Coronary artery (tissue), 2 donors: ENCODE results near the gene FGD5.

ENCODE experiments used
- DNase-seq: peaks from one replicate; pipeline ENCODE4 v3.0.0-alpha.2; 2017; ENCODE audit warnings: low spot score
- H3K27ac ChIP-seq, 2 donors: fragments of 200-600 bp; sonication (generic); one replicate each; pipeline ENCODE4 v1.5.1; 2016 to 2019
- H3K4me3 ChIP-seq: fragments of 200-600 bp; sonication (generic); 2 replicates; pipeline ENCODE4 v1.5.1; 2016; ENCODE audit warnings: mild to moderate bottlenecking, moderate library complexity
- TF ChIP-seq, protein P1 (sequence below): fragments of 200-600 bp; sonication (generic); IDR thresholded peaks from one replicate; pipeline ENCODE4 v1.5.1; 2019; ENCODE audit warnings: antibody characterized with exemption

Gene FGD5

DNA sequence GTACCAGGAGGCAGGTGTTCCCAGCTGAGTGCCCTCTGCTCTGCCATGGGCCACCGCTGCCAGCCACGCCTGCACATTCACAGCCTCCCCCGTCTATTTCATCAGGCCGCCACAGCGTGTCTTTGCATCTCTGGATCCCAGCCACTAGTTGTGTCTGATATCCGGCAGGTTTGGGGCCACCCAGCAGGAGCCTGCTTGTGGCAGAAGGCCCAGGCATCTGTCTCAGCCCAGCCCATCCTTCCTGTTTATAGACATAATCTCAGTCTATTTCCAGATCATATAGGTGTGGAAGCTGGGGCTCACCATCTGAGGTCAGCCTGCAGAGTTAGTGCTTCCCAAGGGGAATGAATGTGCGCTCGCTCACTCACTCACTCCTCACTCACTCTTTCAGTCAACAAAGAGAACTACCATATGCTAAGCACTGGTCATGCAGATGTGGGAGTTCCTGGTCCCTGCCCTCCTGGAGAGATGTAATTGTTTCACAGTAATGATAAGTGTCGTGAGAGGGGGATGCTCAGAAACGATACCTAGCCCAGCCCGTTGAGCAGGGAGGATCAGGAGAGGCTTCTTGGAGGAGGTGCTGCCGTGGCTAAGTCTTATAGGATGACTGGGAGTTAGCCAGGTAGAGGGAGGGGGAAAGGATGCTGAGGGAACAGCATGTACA, 60.6 kb downstream of the FGD5 start:
- Histone ChIP-seq H3K27ac (no peak overlapping the region), H3K4me3 (no peak overlapping the region)
- TF ChIP-seq, protein P1, sequence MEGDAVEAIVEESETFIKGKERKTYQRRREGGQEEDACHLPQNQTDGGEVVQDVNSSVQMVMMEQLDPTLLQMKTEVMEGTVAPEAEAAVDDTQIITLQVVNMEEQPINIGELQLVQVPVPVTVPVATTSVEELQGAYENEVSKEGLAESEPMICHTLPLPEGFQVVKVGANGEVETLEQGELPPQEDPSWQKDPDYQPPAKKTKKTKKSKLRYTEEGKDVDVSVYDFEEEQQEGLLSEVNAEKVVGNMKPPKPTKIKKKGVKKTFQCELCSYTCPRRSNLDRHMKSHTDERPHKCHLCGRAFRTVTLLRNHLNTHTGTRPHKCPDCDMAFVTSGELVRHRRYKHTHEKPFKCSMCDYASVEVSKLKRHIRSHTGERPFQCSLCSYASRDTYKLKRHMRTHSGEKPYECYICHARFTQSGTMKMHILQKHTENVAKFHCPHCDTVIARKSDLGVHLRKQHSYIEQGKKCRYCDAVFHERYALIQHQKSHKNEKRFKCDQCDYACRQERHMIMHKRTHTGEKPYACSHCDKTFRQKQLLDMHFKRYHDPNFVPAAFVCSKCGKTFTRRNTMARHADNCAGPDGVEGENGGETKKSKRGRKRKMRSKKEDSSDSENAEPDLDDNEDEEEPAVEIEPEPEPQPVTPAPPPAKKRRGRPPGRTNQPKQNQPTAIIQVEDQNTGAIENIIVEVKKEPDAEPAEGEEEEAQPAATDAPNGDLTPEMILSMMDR: no peak
- DNase-seq: no peak

DNA sequence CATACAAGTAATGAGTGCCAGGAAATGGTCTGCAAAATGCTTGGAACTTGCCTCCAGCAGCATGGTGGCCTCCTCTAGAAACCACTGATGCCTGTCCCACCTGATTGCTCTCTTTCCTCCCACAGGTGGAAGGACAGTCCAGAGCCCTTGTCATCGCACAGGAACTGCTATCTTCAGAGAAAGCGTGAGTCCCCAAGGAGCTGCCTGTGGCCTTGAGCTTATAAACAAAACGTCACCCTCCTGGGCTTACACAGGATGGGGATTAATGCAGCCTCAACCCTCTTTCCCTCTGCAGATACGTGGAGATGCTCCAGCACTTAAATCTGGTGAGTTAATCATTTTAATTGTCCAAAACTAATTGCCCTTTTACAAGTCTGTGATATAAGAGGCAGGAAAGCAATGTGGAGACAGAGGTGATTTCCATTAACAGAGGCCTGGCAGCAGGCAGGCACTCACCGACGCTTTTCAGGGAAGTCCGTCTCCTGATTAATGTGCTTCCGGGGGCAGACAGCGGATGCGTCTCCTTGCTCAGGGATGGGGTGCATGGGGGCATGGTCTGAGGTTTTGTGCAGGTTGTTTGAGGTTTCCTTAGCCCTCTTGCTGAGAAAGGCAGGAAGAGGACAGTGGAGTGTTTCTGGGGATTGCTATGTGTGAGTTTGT, 61.8 kb downstream of the FGD5 start:
- Histone ChIP-seq H3K27ac (no peak overlapping the region), H3K4me3 (no peak overlapping the region)
- DNase-seq: no peak
- TF ChIP-seq, protein P1: no peak

DNA sequence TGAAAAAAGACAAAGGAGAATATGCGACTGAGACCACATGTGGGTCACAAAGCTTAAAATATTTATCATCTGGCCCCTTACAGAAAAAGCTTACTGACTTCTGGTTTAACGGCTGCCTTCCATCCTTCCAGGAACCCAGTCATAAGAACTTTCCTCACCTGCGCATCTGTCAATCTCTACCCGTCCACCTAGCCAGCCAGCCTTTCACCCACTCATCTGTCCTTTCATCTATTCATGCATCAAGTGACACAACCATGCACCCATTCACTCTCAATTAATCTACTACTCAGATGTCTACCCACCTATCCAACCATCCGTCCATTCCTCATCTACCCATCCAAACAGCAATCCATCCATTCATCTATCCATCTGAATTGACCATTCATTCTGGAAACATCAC, 64.5 kb downstream of the FGD5 start:
- TF ChIP-seq, protein P1: no peak
- Histone ChIP-seq H3K4me3 (no peak overlapping the region), H3K27ac (no peak overlapping the region)
- no peak for DNase-seq

DNA sequence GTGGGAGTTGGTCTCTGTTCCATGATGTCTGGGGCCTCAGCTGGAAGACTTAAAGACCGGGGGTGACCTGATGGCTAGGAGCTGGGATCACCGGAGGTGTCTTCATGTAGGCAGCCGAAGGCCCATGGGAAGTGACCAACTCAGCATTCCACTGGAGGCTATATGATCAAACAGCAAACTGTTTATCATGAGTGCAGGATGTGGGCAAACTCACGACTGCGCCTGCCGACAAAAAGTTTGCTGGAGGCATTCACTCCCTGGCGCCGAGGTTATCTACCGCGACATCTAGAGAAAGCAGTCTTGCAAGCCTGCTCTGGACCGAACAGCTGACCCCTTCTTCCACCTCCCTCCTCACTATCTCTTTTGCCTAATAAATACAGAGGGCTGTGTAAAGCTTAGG, 65.9 kb downstream of the FGD5 start:
- no peak for DNase-seq
- no peak overlapping the region for H3K4me3 ChIP-seq
- TF ChIP-seq, protein P1: no peak
- no peak overlapping the region for H3K27ac ChIP-seq

DNA sequence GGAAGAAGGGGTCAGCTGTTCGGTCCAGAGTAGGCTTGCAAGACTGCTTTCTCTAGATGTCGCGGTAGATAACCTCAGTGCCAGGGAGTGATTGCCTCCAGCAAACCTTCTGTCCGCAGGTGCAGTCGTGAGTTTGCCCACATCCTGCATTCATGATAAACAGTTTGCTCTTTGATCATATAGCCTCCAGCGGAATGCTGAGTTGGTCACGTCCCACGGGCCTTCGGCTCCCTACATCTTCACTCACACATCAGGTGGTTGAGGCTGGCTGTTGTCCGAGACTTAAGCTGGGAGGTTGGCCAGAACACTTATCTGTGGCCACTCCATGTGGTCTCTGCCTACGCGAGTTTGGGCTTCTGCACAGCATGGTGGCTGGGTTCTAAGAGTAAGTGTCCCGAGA, 66.5 kb downstream of the FGD5 start:
- no peak for DNase-seq
- Histone ChIP-seq H3K27ac (no peak overlapping the region), H3K4me3 (no peak overlapping the region)
- TF ChIP-seq, protein P1: no peak

DNA sequence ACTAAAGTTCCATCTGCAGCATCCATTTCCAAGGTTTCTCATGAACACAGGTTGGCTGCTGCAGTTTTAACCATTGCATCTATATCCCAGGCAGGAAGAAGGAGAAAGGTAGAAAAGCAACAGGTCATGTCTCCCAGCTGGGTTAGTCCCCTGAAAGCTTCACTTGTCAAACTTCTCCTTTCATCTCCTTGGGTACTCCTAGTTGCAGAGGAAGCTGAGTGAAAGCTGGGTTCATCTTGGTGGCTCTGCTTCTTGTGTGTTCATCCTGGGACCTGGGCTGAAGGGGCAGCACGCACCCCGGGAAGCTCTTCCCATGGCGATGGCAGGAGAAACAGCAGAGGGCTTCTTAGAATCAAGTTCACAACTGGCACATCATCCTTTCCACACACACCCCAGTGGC, 67.3 kb downstream of the FGD5 start:
- Histone ChIP-seq H3K27ac (no peak overlapping the region), H3K4me3 (no peak overlapping the region)
- no peak for DNase-seq
- TF ChIP-seq, protein P1: no peak

DNA sequence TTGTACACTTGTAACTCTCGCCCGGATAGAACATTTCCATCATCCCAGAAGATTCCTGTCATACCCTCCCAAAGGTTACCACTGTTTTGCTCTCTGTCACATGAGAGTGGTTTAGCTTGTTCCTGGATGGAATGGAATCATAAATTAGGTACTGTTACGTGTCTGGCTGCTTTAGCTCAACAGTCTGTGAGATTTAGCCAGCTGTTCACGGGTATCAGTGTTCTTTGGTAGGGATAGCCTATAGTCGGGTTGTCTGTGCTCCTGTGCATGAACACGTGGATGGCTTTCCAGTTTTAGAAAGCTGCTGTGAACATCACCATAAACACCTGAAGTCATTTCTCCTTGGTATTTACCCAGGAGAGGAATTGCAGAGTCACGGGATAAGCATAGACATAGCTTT, 70.4 kb downstream of the FGD5 start:
- Histone ChIP-seq H3K4me3 (no peak overlapping the region), H3K27ac (no peak overlapping the region)
- TF ChIP-seq, protein P1: no peak
- no peak for DNase-seq
